HG03354 (cell line): ENCODE results near the gene NHEJ1.
"Not testable (repeated sequence)": the region's sequence is repeated elsewhere in the genome, so short reads cannot be mapped to it uniquely, and the experiment has no call there.

Experiments used
- ATAC-seq: cut with Tn5 transposase; IDR thresholded peaks from one replicate; pipeline ENCODE4 v1.9.1; 2021; ENCODE audit warnings: mild to moderate bottlenecking; ENCODE audit not compliant: unreplicated experiment, poor library complexity, severe bottlenecking

NHEJ1 gene, protein sequence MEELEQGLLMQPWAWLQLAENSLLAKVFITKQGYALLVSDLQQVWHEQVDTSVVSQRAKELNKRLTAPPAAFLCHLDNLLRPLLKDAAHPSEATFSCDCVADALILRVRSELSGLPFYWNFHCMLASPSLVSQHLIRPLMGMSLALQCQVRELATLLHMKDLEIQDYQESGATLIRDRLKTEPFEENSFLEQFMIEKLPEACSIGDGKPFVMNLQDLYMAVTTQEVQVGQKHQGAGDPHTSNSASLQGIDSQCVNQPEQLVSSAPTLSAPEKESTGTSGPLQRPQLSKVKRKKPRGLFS

DNA sequence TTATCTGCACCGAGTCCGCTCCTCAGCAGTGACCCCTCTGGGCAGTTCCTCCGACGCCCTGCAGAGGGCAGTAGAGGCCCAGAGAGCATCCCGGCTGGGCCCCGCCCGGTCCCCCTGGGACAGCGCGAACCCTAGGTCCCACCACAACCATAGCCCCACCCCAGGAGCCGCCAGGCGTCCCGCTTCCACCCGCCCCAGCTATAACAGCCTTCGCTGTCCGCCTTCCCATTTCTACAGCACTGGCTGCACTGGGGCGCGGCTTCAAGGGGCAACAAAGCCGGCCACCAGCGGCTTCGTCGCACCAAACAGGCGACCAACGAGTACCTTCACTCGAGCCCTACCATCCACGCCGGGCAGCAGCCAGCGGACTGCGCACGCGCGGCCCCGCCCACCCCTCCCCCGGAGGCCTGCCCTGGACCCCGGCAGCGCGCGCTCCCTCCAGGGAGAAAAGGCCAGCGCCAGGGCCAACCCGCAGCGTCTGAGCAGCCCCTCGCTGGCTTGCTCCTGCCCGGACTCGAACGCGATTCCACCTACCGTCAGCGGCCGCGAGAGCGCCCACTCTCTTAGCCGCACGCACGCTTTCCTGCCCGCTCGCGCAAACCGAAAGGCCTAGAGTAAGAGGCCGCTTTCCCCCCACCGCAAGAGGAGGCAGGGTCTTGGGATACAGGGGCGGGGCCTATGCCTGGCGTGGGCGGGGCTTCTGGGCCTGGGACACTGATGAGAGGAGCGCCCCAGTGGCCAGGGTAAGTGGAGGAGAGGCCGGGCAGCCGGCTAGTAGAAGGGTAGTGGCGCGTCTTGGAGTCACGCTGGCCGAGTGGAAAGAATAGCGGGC lies at the start of gene NHEJ1:
Gene NHEJ1 (minus strand): TSS at position 630 of the 832 bp plus-strand sequence. CDS start 2,453 bp downstream, outside the sequence.
- ATAC-seq = peak; percentile 86

DNA sequence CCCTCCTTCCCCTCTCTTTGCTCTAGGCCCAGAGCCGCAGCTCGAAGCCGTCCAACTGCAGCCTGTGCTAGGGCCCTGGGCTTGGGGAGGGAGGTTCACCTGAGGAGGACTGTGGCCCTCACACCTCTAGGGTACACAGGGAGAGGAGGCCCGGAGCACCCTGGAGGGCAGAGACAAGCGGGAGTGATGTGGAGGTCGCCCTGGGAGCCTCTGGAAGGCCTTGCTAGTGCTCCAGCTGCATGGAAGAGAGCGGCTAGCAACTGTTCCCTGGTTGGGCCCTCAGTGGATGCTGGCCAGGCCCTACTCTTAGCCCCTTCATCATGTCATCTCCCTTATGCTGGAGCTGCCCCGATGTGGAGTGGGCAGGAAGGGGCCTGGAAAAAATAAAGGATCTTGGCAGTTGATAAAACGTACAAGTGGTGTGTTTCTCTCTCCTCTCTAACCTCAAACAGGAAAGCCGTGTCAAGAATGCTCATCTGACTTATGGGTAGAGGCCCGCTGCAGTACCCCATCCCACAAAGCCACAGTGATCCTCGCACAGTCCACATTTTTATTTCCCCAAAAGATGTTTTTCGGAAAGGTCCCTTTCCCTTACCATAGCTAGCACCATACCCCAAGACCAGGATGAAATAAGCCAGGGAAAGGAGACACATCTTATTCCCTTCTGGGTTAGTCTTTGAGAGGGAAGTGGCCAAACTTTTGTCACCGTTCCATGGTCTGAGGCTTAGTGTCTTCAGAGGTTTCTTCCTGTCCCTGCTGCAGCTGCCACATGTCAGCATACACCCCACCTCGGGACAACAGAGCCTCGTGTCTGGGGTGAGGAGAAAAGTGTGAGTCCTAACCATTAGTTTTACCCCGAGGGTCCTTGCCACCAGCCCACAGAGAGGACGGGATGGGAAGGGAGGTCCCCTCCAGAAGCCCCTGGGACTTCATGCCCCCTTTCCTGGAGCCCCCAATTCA lies 48.9 kb upstream of the NHEJ1 start:
- ATAC-seq = no peak

DNA sequence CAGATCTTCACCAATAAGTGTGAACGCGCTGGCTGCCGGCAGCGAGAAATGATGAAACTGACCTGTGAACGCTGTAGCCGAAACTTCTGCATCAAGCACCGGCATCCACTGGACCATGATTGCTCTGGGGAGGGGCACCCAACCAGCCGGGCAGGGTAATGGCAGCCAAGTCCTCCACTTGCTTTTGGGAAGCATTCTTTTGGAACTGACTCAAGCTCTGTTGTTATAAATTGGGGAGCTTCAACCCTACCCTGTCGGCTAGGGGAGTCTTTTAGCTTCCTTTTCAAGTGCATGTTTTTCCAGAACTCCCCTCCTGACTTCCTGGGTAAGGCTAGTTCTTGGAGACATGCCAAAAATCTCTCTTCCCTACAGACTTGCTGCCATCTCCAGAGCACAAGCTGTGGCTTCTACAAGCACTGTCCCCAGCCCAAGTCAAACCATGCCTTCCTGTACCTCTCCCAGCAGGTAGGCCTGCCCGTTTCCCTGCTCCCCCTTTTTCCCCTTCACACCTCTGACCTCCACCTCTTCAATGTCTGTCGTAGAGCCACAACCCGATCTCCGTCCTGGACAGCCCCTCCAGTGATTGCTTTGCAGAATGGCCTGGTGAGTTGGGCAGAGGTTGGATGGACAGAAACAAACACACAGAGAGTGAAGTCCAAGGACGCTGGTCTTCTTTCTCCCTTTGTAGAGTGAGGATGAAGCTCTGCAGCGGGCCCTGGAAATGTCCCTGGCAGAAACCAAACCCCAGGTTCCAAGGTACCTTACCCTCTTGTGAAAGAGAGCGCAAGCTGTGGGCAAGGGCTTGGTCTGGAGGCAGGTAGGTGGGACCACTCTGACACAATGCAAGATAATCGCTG lies 47.5 kb upstream of the NHEJ1 start:
- no peak for ATAC-seq

DNA sequence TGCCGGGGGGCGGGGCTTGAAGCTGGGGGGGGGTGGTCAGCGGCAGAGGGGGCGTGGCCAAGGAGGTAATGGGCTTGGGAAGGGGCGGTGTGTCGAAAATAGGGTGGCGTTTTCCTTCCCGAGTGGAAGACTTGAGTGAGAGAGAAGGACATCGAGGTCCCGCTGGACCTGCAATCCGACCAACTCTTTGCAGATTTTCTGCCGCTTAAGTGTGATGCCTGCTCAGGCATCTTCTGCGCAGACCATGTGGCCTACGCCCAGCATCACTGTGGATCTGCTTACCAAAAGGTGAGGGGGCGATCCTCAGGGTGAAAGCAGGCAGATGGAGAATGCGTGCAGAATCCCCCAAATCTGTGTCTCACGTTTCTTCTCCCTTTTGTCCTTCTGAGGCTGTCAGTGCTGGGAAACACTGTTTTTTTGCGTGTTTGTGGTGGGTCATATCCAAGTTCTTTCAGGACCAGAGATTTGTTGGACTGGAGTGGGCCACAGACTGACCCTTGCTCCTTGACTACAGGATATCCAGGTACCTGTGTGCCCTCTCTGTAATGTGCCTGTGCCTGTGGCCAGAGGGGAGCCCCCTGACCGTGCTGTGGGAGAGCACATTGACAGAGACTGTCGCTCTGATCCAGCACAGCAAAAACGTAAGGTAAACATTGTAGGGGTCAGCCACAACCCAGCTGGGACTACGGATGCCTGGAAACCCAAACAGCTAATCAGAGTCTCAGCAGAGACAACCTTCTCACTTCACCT lies 46.7 kb upstream of the NHEJ1 start:
- ATAC-seq = no peak

DNA sequence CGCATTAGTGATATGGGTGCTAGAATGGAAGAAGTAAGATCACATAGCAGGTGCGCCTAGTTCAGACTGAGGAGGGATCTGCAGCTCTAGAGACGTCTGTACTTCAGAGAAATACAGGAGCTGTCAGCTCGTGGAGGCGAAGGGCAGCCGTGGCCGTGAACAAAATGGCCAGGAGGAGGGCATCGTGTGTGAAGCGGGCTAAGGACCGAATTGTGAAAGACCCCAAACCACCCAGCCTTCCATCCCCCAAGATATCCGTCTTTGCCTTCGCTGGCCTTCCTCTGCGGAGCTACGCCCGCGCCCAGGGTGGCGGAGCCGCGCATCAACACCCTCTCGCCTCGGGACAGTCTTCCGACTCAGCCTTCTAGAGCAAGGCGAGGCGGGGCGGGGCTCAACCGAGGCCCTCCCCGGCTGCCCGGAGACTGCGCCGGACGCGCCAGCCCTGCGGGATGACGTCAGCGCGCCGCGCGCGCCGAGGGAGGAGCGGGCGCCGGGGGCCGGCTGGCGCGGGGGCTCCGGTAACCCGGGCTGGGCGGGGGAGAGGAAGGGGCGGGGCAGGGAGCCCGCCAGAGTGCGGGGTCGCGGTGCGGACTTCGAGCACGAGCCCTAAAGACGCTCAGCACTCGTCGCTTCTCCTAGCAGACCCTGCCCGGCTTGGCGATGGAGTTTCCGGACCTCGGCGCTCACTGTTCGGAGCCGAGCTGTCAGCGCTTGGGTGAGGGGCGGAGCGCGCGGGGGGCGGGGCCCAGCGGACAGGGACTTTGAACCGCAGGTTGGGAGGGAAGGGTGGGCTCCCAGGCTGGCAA lies 45.9 kb upstream of the NHEJ1 start, which contains the start of gene ZFAND2B:
Gene ZFAND2B (plus strand): TSS at position 455 of the 806 bp plus-strand sequence. CDS start 206 bp downstream, at position 661.
- peak; percentile 99 for ATAC-seq

DNA sequence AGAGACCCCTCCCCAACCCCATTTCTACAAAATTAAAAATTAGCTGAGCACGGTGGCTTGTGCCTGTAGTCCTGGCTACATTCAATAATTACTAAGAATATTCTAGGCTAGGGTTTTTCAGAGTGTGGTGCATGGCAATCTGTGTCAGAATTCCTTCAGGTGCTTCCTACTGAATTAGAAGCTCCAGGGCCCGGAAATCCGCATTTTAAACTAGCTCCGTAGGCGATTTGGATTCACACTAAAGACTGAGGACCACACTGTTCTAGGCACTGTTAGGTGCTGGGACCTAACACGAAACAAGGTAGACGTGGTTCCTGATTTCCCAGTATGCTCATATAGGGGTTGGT lies 45.3 kb upstream of the NHEJ1 start:
- no peak for ATAC-seq

DNA sequence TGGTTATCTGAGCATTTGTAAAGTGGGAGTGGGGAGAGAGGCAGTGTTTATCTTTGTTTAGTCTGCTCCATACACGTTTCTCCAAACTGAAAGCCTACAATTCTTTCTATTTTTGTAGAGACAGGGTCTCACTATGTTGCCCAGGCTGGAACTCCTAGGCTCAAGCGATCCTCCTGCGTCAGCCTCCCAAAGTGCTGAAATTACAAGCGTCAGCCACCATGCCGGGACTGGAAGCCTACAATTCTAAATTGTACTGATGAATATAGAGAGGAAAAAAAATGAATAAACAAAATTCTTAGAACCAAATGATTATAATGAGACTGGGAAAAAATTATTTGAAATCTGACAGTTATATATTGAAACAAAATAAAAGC lies 44.5 kb upstream of the NHEJ1 start:
- ATAC-seq = no peak

DNA sequence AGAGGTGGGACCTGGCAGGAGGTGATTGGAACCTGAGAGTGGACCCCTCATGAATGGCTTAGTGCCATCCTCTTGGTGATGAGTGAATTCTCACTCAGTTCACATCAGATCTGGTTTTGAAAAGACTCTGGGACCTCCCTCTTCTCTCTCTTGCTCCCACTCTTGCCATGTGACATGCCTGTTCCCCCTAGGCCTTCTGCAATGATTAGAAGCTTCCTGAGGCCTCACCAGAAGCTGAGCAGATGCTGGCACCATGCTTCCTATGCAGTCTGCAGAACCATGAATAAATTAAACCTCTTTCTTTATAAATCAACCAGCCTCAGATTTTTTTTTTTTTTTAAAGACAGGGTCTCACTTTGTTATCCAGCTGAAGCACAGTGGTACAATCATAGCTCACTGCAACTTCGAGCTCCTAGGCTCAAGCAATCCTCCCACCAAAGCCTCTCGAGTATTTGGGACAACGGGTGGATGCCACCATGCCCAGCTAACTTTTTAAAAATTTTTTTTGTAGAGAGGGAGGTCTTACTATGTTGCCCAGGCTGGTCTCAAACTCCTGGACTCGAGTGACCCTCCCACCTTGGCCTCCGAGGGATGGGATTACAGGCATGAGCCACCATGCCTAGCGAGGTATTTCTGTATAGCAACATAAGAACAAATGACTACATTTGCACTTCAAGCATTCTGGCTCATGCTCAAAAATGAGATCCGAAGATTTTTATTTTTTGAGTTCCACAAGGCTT lies 44.0 kb upstream of the NHEJ1 start:
- ATAC-seq = no peak

DNA sequence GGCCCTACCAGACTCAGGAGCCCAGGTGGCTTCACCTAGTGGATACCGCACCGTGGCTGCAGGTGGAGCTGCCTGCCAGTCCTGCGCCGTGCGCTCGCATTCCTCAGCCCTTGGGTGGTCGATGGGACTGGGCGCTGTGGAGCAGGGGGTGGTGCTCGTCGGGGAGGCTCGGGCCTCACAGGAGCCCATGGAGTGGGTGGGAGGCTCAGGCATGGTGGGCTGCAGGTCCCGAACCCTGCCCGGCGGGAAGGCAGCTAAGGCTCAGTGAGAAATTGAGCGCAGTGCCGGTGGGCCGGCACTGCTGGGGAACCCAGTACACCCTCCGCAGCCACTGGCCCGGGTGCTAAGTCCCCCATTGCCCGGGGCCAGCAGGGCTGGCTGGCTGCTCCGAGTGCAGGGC lies 40.7 kb upstream of the NHEJ1 start:
- ATAC-seq = not testable (repeated sequence)

DNA sequence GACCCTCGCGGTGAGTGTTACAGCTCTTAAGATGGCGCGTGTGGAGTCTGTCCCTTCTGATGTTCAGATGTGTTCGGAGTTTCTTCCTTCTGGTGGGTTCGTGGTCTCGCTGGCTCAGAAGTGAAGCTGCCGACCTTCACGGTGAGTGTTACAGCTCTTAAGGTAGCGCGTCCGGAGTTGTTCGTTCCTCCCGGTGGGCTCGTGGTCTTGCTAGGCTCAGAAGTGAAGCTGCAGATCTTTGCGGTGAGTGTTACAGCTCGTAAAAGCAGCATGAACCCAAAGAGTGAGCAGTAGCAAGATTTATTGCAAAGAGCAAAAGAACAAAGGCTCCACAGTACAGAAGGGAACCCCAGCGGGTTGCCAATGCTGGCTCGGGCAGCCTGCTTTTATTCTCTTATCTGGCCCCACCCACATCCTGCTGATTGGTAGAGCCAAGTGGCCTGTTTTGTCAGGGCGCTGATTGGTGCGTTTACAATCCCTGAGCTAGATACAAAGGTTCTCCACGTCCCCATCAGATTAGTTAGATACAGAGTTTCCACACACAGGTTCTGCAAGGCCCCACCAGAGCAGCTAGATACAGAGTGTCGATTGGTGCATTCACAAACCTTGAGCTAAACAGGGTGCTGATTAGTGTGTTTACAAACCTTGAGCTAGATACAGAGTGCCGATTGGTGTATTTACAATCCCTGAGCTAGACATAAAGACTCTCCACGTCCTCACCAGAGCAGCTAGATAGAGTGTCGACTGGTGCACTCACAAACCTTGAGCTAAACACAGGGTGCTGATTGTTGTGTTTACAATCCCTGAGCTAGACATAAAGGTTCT lies 40.1 kb upstream of the NHEJ1 start:
- not testable (repeated sequence) for ATAC-seq

DNA sequence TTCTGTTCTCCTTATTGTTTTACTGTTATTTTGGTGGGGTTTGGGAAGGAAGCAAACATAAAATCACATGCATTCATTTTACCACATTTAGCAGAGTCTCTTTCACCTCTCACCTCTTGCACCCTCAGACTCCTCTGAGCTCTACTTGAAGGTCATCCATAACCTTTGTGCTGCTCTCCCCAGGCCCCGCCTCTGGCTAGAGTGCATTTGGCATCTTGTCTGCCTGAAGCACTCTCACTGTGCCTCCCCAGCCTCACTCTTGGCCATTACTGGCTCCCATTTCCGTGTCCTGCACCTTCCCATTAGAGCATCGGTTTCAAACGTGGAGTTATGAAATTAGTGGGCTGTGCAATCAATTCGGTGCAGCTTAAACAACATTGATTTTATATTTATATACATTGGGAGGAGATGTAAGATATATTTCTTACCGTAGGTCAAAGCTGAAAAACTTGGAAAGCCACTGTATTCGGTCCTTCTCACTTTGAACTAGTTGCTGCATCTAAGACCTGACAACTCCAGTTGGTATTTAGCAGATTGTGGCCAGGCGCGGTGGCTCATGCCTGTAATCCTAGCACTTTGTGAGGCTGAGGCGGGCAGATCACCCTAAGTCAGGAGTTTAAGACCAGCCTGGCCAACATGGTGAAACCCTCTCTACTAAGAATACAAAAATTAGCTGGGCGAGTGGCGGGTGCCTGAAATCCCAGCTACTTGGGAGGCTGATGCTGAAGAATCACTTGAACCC lies 39.0 kb upstream of the NHEJ1 start:
- no peak for ATAC-seq

DNA sequence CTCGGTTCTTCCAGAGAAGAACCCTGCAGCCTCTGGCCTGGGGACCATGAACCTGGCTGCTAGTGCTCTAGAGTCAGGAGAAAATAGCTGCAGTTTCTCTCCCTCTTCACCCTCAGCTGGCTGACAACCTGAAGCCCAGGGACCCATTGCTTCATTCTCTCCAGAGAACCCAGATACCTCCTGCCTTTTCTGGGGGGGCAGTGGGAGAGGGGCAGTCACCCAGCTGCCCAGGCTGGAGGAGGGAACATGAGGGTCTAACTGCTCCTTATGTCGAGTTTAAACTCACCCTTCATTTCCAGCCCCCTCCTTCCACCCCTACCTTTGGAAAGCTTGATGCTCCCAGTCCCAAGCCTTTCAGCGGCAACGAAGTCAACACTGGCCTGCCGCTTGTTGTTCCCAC lies 38.4 kb upstream of the NHEJ1 start:
- no peak for ATAC-seq

DNA sequence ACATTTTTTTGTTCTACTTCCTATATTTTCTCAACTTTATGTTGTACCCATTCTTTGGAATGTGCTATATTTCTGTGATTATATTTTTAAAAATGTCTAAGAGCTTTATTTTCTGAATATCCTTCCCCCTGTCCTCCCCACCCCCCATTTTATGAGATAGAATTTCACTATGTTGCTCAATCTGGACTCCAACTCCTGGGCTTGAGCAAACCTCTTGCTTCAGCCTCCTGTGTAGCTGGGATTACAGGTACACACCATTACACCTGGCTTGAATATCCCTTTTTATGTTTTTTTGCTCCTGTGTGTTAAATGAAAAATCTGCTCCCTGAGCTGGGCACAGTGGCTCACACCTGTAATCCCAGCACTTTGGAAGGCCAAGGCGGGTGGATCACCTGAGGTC lies 36.8 kb upstream of the NHEJ1 start:
- no peak for ATAC-seq

DNA sequence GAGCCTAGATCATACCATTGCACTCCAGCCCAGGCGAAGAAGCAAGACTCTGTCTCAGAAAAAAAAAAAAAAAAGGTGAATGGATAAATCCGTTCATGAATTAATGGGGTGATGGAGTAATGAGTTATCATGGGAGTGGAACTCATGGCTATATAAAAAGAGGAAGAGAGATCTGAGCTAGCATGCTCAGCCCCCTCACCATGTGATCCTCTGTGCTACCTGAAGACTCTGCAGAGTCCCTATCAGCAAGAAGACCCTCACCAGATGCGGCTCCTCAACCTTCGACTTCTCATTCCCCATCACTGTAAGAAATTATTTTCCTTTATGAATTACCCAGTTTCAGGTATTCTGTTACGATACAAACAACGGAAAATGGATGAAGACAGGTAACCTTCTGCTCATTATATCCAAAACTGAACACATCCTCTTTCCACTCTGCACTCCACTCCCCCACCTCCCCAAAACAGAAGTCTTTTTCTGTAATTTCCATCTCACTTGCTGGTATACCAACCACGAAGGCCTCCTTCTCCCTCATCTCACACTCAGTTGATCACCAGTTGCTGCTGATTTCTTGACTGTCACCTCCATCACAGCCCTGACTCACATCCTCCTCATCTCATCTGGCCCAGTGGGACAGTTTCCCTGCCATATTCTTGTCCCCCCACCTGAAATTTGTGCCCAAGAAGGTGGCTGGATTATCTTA lies 26.3 kb upstream of the NHEJ1 start:
- ATAC-seq = no peak

DNA sequence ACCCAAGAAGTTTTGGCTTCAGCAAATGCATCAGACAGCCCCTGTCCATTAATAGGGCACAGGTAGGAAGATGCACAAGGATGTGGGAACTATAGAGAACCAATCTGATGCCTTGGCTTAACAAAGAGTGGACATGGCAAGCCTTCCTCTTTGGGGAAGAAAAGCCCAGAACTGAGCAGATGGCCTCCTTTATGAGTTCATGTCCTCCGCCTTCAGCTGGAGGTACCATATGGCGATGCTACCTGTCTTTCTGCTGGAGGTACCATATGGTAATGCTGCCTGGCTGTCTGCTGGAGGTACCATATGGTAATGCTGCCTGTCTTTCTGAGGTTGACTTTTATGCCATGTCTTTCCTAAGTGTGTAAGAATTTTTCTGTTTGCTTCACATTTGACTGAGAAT lies 23.5 kb upstream of the NHEJ1 start:
- ATAC-seq = no peak
